GM19025 (cell line): ENCODE measurements around the gene ACOX2.
"Not testable (repeated sequence)": the region's sequence is repeated elsewhere in the genome, so short reads cannot be mapped to it uniquely, and the experiment has no call there.

Source experiments
- ATAC-seq: cut with Tn5 transposase; IDR thresholded peaks from one replicate; pipeline ENCODE4 v1.9.1; 2021; ENCODE audit warnings: mild to moderate bottlenecking, low read depth, moderate library complexity; ENCODE audit not compliant: unreplicated experiment

ACOX2 gene

DNA sequence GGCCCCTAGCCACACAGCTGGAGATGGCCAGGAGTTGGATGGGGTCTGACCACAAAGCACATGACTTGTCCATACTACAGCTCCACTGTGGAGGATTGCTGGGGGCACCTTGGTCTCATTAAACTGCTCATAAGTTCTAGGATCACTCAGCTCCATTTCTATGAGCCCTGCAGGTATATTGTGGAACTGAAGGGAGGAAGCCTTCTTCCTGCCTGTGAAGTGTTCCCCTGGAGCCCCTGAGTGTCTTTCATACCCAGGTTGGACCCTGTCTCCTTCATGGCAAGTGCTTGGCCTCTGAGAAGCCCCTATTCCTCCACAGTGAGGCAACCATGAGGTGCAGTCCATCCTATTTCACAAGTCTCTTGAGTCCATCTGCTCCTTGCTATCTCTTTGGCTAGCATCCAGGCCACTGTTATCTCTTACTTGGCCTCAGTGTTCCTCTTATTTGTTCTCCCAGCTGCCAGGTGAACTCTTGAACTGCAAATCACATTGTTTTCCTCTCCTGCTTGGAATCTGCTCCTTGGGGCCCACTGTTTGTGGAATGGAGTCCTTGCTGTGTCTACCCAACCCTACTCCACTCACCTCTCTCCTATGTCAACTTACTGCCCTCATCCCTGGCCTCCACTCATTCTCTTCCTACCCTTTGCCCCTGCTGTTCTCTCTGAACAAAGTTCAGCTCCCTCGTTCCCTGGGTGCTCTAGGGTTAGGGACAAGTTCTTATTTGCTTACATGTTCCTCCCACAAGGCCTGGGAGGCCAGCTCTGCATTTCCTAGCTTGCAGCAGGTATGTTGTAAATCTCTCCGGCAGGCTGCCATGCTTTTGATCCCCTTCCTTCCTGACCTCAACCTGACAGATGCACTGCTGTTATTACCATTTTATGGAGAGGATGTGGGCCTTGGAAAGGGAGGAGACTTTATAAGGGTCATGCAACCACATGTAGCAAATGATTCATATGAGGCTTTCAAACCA is 1.2 kb downstream of the ACOX2 start:
- no peak for ATAC-seq

DNA sequence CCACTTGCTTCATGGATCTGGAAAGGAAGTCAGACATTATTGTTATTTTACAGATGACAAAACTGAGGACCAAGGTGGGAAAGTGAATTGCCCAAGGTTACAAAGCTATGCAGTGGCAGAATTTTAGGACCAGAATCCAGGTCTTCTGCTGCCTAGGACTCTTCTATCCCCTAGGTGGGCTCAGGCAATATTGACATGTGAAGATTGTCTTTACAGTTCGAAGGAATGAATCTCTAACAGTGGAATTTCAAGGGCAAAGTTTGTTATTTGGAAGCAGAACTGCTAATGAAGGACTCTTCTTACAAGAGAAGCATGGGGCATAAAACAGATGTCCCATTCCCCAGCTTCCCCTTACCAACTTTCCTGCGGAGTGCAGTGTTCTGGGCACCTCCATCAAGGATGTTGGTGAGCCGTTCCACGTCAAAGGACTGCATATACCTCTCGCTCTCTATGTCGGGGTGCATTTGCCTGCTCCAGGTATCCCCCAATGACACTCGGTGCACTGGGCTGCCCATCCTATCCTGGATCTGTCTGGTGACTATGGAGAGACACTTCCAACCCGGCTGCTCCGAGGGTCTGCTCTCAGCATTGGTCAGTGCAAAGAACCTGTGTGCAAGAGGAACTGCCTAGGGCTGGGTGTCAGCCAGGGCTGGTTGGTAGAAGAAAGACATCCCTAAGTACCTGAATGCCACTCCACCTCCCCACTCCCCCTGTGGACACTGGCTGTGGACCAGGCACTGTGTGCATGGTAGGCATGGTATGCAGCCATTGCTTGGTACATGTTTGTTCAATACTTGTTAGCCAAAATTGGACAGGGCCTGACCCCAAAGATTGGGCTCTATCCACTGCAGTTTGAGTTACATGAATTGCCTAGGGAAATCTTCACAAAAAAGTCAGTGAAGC is 2.1 kb downstream of the ACOX2 start:
- no peak for ATAC-seq

DNA sequence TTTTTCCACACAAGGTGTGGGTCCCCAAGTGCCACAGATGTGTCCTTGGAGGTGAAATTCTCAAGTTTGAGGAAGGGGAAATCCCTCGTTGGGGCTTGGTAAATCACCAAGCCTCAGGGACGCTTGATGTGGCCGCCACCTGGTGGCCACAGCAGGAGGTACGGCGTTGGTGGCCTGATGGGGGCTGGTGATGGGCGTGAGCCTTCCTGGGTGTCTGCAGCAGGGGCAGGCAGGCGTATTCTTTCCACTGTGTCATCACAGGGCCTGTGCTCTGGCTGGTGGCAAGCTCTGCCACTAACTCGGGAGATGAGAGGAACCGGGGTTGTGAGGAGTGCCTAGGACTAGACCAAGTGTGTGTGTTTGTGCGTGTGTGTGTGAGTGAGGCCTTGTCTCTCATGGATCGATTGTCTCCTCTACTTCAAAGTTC is 4.2 kb downstream of the ACOX2 start:
- ATAC-seq = peak; percentile 92

DNA sequence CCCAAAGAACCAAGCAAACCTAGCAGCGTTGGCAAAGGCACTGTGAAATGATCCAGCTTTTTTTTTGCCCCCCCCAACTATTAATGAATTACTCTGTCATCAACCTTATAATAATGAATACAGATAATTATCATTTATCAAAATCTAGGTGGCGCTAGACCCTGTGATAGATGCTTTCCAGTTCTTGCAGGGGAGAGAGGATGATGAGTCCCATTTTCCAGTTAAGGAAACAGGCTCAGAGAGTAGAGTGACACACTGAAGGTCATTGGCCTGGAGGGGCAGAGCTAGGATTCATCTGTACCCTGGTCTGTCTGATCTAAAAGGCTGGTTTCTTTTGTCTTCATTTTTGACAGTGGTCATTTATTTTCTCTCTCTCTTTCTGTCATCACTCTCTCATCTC is 5.0 kb downstream of the ACOX2 start:
- ATAC-seq = no peak

DNA sequence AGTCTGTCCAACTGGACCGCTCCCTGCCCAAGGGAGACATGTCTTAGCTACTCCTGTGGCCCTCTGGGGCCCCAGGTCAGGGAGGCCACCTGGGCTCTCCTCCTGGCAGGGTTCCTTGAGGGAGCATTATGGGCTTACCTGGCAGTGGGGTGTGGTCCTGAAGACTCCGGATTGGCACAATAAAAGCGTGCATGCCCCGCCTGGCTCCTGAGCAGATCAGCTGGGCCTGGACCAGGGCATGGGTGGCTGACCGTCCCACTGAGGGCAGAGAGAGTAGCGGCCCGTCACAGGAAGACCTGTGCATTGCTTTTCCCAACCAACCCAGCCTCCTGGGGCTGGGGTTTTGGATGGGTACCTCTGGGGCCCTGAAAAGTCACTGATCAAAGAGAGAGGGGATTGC is 5.4 kb downstream of the ACOX2 start:
- no peak for ATAC-seq

DNA sequence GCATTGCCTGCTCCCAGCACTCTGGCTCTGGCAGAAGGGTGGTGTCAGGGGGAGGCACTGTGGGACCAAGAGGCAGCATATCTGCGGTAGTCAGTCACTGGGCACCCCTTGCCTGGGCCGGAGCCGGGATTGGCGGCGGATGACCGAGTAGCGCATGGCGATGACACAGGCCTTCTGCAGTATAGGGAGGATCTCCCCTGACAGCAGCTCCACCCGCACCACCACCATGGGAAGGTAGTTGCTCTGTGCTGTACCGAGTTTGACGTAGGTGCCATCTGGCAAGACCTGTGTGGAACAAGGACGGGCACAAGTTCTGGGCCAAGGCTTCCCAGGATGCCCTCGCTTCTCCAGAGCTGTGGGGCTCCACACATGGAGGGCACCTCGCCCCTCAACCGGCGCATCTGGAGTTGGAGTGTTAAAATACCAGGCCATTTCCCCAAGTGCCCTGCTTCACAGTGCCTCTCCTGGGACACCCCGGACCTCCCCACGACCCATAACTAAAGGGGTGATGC is 6.6 kb downstream of the ACOX2 start:
- no peak for ATAC-seq

DNA sequence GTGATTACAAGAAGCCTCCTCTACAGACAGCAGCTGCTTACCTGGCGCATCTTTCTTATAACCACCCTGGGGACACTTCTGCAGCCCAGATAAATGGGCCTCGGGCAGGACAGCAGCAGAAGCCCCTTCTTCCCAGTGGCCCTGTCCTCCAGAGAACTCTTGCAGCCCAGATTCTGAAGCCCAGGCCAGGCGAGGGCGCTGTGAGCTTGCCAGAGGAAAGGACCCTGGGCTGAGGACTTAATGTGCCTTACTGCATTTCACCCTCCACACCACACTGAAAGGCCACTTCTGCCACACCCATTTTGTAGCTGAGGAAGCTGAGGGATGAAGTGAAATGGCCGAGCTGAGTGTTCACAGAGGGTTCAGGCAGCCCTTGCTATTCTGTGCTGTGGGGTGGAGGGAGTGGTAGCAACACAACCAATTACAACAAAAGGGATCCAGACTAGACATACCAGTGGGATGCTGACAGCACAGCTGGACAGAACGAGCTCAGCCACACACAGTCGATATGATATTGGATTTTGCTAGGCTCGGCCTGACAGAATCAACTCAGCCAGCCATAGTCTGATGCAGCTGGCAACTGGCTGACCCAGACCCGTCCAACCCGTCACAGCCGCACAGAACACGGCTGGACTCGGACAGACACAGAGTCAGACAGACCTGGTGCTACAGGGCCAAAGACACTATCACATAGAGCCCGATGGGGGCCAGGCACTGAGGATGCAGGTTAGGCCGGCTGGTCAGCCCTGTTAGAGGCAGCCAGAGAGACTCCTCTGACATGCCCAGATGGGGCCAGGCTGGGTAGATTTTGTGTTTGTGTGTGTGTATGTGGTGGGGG is 7.3 kb downstream of the ACOX2 start:
- ATAC-seq = no peak

DNA sequence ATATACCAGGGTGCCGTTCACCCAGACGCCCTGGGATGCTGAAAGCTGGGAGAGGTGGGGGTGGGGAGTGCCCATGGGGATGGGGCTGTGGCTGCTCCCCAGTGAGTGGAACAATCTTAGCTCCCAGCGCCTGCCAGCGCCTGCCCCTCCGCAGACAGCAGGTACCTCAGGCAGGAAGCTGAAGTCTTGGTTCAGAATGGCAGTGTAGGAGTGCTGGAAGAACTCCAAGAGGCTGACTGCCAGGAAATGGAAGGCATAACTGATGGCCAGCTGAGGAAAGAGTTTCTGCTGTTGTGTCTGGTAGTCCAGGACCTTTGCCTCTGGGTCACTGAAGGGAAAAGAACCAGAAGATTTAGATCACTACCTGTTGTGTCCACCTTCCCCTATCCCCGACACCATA is 8.4 kb downstream of the ACOX2 start:
- ATAC-seq = no peak

DNA sequence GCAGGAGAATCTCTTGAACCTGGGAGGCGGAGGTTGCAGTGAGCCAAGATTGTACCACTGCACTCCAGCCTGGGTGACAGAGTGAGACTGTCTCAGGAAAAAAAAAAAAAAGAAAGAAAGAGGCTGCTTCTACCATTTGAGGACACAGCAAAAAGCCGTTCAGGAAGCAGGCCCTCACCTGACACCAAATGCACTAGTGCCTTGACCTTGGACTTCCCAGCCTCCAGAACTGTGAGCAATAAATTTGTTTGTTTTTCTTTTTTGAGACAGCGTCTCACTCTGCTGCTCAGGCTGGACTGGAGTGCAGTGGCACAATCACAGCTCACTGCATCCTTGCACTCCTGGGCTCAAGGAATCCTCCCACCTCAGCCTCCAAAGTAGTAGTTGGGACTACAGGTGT is 9.6 kb downstream of the ACOX2 start:
- ATAC-seq = not testable (repeated sequence)

DNA sequence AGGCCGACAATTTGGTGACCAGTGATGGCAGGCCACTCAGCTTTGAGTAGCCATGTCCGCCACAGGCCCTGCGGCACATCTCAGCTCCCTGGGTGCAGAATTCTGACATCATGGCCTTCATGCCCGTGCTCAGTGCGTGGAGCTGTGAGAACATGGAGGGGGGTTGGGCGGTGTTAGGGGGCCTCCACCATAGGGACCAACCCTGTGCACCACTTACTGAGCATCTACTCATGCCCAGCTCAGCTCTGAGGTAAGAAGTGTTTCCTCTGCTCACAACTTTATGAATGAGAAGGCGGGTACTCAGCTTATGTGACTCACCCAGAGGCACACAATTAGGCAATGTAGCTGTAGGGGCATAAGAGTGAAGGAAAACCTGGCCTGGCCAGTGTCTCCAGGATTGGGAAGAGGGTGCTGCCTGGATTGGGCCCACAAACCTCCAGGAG is 10.5 kb downstream of the ACOX2 start:
- no peak for ATAC-seq

DNA sequence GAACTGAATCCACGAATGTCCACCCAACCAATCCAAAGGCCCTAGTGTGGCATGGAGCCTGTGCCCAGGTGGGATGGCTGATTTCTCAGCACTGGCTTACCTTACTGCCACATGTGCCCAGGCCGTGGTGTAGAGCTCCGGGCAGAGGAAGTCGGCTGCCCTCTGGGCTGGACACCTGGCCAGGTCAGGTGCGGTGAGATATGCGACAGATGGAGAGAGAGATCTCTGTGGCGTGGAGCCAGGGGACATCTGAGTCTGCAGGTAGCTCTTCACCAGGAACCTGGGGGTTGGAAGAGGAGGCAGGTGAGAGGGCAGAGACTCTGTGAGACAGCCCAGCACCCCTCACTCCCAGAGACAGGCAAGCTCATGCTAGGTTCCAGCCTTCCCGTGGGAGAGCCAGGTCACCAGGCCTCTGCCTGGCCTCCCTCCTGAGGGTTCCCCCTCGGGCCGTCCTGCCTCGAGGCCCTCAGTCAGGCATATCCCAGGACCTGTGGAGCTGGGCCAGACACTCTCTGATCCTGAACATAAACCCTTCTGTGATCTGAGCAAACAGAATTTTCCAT is 12.6 kb downstream of the ACOX2 start:
- ATAC-seq = no peak

DNA sequence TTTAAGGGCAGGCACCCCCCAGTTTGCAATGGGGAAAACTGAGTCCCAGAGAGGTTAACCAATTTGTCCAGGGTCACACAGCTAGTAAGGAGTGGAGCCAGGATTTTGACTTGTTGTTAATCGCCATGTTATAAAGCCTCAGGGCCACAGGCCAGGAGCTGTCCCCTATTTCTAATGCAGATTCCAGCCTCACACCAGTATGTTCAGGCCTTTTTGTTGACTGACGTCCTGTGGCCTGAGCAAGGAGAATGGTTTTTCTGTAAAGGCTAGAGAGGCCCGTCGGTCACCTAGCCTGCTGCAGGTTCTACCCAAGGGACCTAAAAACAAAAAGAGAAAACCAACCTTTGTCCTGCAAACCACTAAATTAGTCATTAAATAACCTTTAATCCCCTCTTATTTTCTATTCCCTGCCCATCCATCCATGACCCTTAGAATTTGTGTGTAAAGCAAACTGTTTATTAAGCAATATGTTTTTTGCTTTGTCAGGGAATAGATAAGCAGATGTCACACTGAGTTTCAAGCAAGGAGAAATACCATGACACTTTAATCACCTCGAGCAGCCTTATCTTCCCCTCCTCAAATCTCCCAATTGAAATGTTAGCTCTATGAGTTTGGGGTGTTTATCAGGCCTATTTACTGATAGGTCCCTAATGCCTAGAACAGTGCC is 14.1 kb downstream of the ACOX2 start:
- ATAC-seq = no peak

DNA sequence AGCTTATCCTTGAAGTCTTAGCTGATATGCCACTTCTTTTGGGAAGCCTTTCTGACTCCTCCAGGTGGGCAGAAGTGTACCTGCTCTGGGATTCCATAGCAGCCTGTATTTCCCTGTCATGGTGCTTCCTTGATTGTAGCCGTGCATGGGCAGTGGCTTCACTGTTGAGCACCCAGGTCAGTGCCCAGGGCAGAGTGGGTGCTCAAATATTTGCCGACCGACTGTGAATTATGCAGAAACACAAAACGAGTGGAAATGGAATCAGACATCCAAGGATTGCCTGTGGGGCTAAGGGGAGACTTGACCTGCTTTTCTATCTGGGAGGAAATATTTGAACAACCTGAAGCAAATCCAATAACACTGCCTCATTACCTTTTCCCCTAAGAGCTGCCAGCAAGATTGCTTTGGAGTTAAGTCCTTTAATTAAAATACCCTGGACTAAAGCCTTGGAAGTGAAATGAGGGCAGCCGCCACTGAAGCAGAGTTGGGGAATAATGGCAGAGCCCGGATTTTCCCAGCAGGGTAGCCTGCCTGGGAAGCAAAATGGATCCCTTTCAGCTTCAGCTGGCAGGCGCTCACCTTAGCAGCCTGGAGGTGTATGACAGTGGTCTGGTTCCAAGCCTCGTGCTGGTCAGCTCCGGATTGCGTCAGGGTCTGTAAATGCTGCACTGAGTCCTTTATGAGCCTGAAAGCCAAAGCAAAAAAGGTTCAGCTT is 14.9 kb downstream of the ACOX2 start:
- no peak for ATAC-seq

DNA sequence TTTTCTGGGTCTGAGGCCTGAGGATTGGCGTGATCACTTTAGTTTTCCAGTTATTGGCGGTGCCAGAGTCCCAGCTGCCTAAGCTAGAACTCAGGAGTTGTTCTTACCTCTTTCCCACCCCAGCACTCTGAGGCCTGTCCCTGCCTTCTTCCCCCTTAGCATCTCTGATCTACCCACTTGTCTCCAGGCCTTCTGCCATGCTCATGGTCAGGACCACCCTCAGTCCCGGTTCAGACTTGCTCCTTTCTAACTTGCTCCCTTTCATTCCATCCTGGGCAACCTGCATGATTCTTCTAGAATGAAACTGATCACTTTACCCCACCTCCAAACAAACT is 15.7 kb downstream of the ACOX2 start:
- no peak for ATAC-seq

DNA sequence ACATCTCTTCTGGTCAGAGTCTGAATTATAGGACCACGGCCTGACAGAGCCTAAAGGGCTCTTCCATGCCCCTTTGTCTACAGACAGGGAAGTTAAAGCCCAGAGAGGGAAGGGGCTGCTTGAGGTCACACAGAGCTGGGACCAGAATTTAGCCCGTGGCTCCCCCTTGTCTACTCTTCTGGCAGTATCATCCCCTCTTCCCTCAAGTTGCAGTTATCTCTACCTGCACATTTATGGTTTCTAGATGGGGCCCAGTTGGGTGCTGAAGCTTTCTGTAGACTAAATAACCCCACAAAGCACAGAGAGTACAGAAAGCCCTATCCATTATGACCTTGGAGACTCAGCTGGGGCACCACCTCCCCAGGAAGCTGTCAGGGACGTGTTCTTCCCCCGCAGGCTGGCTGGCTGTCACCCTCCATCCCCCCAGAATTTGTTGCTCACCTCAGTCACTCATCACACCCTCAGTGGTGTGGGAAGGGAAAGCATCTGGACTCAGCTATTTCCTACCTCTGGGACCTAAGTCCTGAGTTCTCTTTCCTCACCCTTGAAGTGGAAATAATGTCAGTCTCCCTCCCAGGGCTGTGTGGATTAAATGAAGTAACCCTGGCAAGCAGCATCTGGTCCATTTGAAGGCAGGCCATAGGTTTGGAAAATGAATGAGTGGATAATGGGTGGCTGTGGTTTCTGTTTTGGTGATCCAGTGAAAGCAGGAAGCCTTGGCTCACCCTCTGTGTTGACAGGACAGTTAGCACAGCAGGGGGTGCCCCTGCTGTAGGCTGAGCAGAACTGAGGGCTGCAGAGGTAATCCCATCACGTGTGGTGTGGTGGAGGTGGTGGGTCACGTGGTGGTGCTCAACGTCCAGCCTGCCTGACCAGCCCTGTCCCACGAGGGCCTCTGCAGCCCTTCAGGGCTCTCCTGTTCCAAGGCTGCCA is 16.3 kb downstream of the ACOX2 start:
- no peak for ATAC-seq

DNA sequence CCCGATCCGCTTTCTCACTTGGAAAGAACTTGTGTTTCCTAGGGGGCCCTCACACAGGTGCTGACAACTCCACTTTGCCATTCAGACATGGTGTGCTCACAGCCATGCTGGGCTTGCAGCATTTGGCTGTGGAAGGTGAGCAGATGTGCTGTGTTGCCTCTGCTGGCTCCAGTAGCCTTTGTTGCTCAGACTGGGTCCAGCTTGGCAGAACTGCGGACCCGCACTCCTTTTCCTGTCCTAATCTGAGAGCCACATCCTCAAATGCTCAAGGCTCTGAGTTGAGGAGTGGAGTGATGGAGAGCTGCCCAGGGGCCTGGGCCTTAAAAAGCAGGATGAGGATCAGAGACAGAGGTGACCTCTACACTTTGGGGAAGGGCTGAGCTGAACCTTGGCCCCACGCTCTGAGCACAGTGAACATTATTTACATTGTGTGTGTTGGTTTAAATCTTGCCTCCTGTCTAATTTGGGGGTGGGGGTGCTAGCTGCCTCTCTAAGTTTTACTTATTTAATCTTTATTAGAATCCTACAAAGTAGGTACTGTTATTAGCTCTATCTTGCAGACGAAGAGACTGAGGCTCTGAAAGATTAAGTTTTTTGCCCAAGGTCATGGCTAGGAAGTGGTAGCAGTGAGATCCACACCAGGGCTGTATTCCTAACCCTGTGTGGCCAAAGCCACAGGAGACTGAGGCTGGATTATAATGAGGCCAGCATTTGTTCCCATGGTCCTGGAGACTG is 17.2 kb downstream of the ACOX2 start:
- no peak for ATAC-seq

DNA sequence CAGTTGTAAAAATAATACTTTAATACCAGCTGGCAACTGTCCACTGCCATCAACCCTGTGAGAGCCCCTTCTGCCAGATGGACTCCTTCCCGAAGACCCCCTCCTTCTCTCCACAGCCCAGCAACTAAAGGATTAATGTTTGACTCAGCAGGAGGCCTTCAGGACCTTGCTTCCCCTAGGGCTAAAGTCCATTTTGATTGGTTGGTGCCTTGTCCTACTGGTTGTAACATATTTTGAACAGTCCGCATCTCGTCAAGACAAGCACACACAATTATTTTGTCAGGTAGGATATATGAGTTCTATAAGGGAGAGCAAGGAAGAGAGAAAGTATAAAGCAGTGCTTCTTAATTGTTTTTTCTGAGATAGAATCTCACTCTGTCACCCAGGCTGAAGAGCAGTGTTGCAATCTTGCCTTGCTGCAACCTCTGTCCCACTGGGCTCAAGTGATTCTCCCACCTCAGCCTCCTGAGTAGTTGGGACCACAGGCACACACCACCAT is 18.6 kb downstream of the ACOX2 start:
- ATAC-seq = no peak
